ENCODE data around the gene S100A5.

Gene S100A5

DNA sequence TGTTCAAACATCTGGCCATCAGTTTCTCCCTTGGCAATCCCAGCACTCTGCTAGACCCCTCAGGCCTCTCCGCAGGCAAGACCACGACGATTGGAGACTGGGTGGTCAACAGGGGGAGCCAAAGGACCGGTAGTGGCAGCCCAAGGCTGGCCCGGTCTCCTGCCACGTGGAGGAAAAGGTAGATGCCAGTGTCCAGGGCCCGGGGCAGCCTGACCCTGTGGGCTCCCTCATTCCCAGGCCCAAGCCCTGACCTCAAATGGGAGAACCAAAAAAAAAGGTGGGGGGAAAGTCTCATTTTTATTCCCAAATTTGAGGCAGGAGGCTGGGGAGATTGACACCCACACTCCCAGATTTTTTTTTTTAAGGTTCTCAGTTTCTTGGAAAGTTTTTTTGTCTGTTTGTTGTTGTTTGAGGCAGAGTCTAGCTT is 29.7 kb downstream of the S100A5 start:
- peak; percentile 87 for ATAC-seq (replicated peaks)
- H3K27me3 Mint-ChIP-seq = no peaks in the 10 kb centered on the region

DNA sequence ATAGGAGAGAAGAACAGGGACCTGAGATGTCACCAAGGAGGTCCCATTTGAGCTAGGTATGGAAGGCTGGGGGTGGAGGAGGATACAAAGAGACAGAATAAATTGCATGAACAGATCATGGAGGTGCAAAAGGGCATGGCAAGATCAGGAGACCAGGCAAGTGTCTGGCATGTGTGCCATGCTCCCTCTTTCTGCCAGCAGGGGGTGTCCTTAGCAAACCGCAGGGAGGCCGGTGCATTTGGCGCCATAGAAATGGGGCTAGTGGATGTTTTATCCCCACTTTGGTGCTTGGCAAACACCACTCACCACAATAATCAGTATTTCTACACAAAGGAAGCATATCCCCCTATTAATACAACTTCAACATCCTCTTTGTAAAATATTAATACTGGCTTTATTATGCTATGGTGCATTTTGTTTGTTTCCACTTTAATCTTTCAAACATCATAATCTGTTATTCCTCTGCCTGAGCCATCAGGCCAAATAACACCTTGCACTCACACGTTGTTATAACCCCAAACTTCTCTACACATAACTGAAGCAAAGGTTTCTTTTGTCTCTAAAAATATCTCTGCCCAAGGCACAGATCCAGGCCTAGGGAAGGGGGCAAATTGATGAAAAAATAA is 30.9 kb downstream of the S100A5 start:
- DNase-seq = peak; percentile 62 to 69 (median 65)
- no peak overlapping the region for H3K27ac Mint-ChIP-seq

More for the DNA sequence above, 29.7 kb downstream of the S100A5 start:
- Mint-ChIP-seq H3K4me1 (ENCODE audit: low read depth in 2 of 2) (peaks cover 8% of the 10 kb centered on the region in 2 donors), H3K36me3 (ENCODE audit: insufficient read depth) (no peaks in the 10 kb centered on the region), H3K9me3 (no peaks in the 10 kb centered on the region), H3K4me3 (no peak overlapping the region), H3K27ac (no peak overlapping the region)
- peak; percentile 77 to 78 (median 78) for DNase-seq

DNA sequence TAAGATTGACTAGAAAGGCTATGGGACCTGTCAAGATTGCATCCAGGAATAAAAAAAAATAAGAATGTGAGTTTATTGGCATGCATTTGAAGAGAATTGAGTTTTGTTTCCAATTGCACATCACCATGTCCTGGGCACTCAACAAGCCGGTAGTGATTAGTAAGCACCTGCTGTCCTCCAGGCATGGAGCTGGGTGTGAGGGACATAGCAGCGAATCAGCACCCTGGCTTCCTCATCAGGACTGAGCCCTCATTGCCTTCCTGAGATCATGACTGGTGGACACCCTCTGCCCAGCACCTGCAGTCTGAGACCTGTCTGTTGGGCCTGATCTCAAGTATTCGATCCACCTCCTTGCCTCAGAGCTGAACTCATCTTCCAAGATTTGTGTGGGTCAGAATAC is 31.7 kb downstream of the S100A5 start:
- no peak for DNase-seq
- H3K4me1 Mint-ChIP-seq (ENCODE audit: low read depth in 2 of 2) = peaks cover 7 to 8% of the 10 kb centered on the region in 2 donors
- H3K9me3 Mint-ChIP-seq = no peaks in the 10 kb centered on the region
- H3K36me3 Mint-ChIP-seq (ENCODE audit: insufficient read depth) = no peaks in the 10 kb centered on the region
- no peak overlapping the region for H3K27ac Mint-ChIP-seq
- H3K4me3 Mint-ChIP-seq = no peak overlapping the region
- ATAC-seq (replicated peaks) = no peak
- no peaks in the 10 kb centered on the region for H3K27me3 Mint-ChIP-seq

More for the DNA sequence above, 30.9 kb downstream of the S100A5 start:
- Mint-ChIP-seq H3K27me3 (no peaks in the 10 kb centered on the region), H3K36me3 (ENCODE audit: insufficient read depth) (no peaks in the 10 kb centered on the region), H3K9me3 (no peaks in the 10 kb centered on the region), H3K4me1 (ENCODE audit: low read depth in 2 of 2) (peaks cover 7 to 8% of the 10 kb centered on the region in 2 donors), H3K4me3 (no peak overlapping the region)
- ATAC-seq (replicated peaks) = peak; percentile 77

DNA sequence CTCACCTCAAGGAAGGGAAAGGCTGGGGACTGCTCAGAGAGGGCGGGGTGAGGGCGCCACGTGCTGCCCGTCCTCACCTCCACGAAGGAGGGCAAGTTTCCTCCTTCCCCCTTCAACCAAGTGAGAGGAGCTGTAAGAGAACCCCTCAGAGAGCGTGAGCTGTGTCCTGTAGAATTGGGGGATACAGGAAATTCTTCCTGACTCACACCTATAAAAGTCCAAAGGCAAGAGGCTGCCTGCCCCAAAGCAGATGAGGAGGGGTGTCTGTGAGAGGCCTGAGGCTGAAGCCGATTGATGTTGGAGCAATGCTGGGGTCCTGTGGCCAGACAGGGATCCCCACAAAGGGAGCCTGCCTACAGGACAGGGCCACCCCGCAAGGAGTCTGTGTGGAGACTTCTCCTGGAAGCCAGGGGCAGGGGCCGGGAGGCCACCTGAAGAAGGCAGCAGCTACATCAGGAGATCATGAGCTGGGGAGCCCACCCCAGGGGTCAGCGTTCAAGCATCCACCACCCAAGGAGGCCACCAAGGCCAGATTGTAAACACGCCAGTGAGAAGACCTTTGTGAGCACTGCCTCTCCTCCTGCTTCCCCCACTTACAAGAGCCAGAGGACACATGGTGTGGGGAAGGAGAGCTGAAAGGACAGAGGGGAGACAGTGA is 32.7 kb downstream of the S100A5 start:
- no peaks in the 10 kb centered on the region for H3K9me3 Mint-ChIP-seq
- no peaks in the 10 kb centered on the region for H3K36me3 Mint-ChIP-seq (ENCODE audit: insufficient read depth)
- peaks cover 5 to 7% of the 10 kb centered on the region in 2 donors for H3K4me1 Mint-ChIP-seq (ENCODE audit: low read depth in 2 of 2)
- peak overlapping the region in 1 of 2 donors; percentile 46 for H3K27ac Mint-ChIP-seq
- DNase-seq (no peak), ATAC-seq (replicated peaks) (no peak)
- no peak overlapping the region for H3K4me3 Mint-ChIP-seq
- H3K27me3 Mint-ChIP-seq = no peaks in the 10 kb centered on the region

DNA sequence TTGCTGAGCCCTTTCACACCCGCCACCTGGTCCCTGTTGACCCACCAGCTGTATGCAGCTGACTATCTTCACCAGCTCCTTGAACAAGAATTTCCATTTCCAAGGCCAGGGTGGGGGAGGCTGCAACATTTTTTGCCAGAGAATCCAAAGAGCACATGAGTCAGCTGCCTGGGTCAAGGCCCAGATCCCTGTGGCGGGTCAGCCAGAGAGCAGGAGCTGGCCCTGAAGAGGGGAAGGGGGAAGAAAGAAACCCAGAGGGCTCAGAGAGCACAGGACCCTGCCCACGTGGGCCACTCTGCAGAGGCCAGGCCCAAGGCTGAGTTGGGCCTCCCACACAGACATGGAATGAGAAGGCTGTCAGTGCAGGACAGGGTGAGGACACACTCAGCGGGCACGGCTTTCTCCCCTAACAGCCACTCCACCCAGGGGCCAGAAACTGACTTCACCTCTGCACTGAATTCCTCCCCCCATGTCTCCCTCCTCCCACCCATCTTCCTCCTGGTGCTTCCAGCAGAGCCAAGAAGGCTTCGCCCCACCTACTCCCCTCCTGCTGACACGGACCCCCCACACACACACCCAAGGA is 33.8 kb downstream of the S100A5 start:
- DNase-seq = no peak
- H3K4me3 Mint-ChIP-seq = no peak overlapping the region
- no peak for ATAC-seq (replicated peaks)
- no peaks in the 10 kb centered on the region for H3K9me3 Mint-ChIP-seq
- peaks cover 5 to 7% of the 10 kb centered on the region in 2 donors for H3K4me1 Mint-ChIP-seq (ENCODE audit: low read depth in 2 of 2)
- H3K36me3 Mint-ChIP-seq (ENCODE audit: insufficient read depth) = no peaks in the 10 kb centered on the region
- no peak overlapping the region for H3K27ac Mint-ChIP-seq
- peaks cover 0 to 4% of the 10 kb centered on the region in 2 donors for H3K27me3 Mint-ChIP-seq

DNA sequence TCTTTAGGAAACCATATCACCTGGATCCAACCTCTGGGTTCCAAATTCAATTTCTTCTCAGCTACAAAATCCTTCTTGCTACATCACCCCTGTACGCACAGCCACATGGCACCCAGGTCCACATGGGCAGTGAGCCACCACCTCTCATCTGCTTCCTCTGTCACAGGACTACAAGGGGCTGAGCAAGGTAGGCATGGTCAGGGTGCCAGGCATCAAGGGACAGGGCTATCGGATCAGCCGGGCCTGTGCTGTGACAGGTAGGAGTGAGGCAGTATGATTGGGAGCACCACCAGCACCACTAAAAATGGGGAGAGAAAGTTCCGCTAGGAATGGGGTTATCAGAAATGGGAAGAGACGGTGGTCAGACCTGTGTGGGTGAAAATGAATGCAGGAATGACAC is 34.3 kb downstream of the S100A5 start:
- Mint-ChIP-seq H3K9me3 (no peaks in the 10 kb centered on the region), H3K27me3 (peaks cover 0 to 6% of the 10 kb centered on the region in 2 donors), H3K36me3 (ENCODE audit: insufficient read depth) (no peaks in the 10 kb centered on the region), H3K27ac (no peak overlapping the region), H3K4me3 (no peak overlapping the region), H3K4me1 (ENCODE audit: low read depth in 2 of 2) (peaks cover 5 to 6% of the 10 kb centered on the region in 2 donors)
- ATAC-seq (replicated peaks) (no peak), DNase-seq (no peak)

DNA sequence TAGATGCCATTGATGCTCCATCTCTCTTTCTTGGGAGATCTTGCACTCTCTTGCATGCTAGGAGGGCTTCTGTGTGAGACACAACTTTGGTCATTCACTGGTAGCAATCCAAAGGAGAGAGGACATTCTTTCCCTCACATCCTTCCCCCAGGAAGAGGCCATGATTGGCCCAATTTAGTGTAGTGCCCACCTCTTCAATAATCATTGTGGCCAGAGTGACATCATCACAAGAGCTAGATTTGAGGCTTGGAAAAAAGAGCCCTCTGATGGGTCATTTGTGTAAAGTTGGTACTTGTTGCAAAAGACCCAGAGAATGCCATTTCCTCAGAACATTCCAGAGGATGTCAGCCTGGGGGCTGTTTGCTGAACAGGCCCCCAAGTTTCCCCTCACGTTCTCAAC is 35.2 kb downstream of the S100A5 start:
- no peak overlapping the region for H3K4me3 Mint-ChIP-seq
- no peaks in the 10 kb centered on the region for H3K4me1 Mint-ChIP-seq (ENCODE audit: low read depth in 2 of 2)
- no peaks in the 10 kb centered on the region for H3K36me3 Mint-ChIP-seq (ENCODE audit: insufficient read depth)
- peaks cover 2 to 6% of the 10 kb centered on the region in 2 donors for H3K27me3 Mint-ChIP-seq
- ATAC-seq (replicated peaks) (no peak), DNase-seq (no peak)
- H3K9me3 Mint-ChIP-seq = no peaks in the 10 kb centered on the region
- H3K27ac Mint-ChIP-seq = no peak overlapping the region

DNA sequence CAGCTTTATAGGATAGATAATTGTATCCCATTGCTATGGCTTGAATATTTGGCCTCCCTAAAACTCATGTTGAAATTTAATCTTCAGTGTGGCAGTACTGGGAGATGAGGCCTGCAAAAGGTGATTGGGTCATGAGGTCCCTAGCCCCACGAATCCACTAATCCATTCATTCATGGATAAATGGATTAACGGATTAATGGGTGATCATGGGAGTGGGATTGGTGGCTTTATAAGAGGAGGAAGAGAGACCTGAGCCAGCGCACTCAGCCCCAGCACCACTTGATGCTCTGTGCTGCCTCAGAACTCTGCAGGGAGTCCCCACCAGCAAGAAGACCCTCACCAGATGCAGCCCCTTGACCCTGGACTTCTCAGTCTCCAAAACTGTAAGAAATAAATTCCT is 37.0 kb downstream of the S100A5 start:
- H3K36me3 Mint-ChIP-seq (ENCODE audit: insufficient read depth) = no peaks in the 10 kb centered on the region
- no peak overlapping the region for H3K4me3 Mint-ChIP-seq
- H3K27me3 Mint-ChIP-seq = peaks cover 18 to 21% of the 10 kb centered on the region in 2 donors
- H3K9me3 Mint-ChIP-seq = no peaks in the 10 kb centered on the region
- ATAC-seq (replicated peaks) (no peak), DNase-seq (no peak)
- no peaks in the 10 kb centered on the region for H3K4me1 Mint-ChIP-seq (ENCODE audit: low read depth in 2 of 2)
- H3K27ac Mint-ChIP-seq = no peak overlapping the region

DNA sequence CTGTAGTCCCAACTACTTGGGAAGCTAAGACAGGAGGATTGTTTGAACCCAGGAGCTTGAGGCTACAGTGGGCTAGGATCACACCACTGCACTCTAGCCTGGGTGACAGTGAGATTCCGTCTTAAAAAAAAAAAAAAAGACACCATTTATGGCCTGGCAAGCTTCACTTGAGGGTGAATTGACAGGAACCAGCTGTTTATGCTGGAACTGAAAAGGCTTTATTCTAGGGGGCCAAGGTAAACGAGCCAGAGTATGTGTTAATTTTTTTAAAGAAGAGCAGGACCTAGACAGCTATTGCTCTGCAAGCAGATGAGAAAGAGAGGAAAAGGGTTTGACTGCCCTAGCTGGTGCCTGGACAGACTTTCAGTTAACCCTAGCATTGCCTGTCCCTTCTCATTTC is 42.0 kb downstream of the S100A5 start:
- peaks cover 39 to 49% of the 10 kb centered on the region in 2 donors for H3K27me3 Mint-ChIP-seq
- H3K27ac Mint-ChIP-seq = no peak overlapping the region

DNA sequence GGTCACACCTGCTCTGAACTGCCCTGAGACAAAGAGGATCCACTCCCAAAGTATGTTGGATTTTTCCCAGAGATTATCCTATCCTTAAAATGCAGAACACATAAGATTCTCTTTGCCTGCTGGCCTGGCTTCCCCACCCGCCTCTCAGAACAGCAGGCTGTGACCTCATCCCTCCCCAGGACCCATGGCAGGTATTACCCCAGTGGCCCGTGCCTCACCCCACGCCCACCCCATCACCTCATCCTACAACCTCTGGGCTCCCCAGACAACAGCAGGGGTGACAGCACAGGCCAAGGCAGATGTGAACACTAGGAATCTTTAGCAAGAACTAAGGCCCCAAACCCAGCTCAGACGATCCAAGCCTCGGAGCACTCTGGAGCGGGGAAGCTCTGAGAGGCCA is 45.2 kb downstream of the S100A5 start:
- peaks cover 52 to 78% of the 10 kb centered on the region in 2 donors for H3K27me3 Mint-ChIP-seq
- H3K4me3 Mint-ChIP-seq = no peak overlapping the region
- H3K27ac Mint-ChIP-seq = no peak overlapping the region
- no peaks in the 10 kb centered on the region for H3K9me3 Mint-ChIP-seq
- no peaks in the 10 kb centered on the region for H3K4me1 Mint-ChIP-seq (ENCODE audit: low read depth in 2 of 2)
- H3K36me3 Mint-ChIP-seq (ENCODE audit: insufficient read depth) = no peaks in the 10 kb centered on the region
- ATAC-seq (replicated peaks) (no peak), DNase-seq (no peak)

More for the DNA sequence above, 42.0 kb downstream of the S100A5 start:
- H3K4me3 Mint-ChIP-seq = no peak overlapping the region
- DNase-seq (no peak), ATAC-seq (replicated peaks) (no peak)
- H3K36me3 Mint-ChIP-seq (ENCODE audit: insufficient read depth) = no peaks in the 10 kb centered on the region
- no peaks in the 10 kb centered on the region for H3K9me3 Mint-ChIP-seq
- no peaks in the 10 kb centered on the region for H3K4me1 Mint-ChIP-seq (ENCODE audit: low read depth in 2 of 2)

DNA sequence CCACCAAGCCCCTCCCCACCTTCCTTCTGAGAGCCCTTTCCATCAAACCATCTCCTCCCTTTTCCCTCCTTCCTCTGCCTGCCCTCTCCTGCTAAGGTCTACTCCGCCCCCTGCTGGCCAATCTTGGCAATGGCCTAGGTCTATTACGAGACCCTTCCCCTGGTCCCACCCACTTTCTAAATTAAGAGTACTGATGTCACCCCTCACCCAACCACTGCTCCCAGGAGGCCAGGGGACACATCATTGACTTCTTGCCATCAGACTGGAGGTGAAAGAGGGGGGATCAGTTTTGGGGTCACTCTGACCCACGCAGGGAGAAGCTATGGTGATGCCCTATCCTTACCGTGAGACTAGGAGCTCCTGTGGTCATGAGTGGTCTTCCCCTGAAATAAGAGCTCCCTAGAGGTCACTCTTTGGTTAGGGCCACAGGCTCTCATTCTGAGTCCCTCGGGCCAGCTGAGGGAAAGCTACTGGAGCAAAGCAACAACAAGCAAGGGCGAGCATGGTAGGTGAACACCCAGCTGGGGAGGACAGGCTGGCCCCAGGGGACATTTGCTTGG is 45.7 kb downstream of the S100A5 start:
- ATAC-seq (replicated peaks) (peak; percentile 51), DNase-seq (peak; percentile 60 to 71 (median 62))
- no peaks in the 10 kb centered on the region for H3K36me3 Mint-ChIP-seq (ENCODE audit: insufficient read depth)
- H3K9me3 Mint-ChIP-seq = no peaks in the 10 kb centered on the region
- H3K4me1 Mint-ChIP-seq (ENCODE audit: low read depth in 2 of 2) = no peaks in the 10 kb centered on the region
- no peak overlapping the region for H3K27ac Mint-ChIP-seq
- no peak overlapping the region for H3K4me3 Mint-ChIP-seq
- H3K27me3 Mint-ChIP-seq = peaks cover 53 to 74% of the 10 kb centered on the region in 2 donors

DNA sequence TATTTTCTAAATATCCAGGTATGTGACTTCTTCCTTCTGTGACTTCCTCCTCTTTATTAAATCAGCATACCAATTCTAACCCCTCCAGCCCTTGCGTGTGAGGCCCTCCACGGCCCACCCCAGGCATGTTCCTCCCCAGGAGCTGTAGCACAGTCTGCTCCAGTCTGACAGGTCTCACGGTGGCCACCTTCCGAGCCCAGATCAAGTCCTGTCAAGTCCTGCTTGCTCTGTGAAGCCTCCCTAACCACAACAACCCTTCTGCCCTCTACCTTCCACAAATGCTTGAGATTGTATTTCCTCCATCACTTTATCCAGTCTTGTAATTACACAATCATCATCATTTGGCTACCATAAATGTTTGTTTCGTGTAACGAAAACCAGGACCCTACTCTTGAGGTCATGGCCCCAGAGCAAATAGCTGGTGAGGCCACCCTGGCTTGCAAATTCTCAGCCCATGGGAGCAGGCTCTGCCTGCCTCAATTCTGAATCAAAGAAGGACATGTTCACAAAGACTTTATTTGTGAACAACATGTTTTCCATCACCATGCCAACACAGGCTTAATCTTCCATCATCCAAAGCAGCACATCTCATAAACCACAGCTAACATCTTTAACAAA is 47.3 kb downstream of the S100A5 start:
- no peak for ATAC-seq (replicated peaks)
- H3K9me3 Mint-ChIP-seq = no peaks in the 10 kb centered on the region
- no peak overlapping the region for H3K27ac Mint-ChIP-seq
- H3K36me3 Mint-ChIP-seq (ENCODE audit: insufficient read depth) = no peaks in the 10 kb centered on the region
- no peaks in the 10 kb centered on the region for H3K4me1 Mint-ChIP-seq (ENCODE audit: low read depth in 2 of 2)
- peaks cover 46 to 58% of the 10 kb centered on the region in 2 donors for H3K27me3 Mint-ChIP-seq
- no peak for DNase-seq
- no peak overlapping the region for H3K4me3 Mint-ChIP-seq

DNA sequence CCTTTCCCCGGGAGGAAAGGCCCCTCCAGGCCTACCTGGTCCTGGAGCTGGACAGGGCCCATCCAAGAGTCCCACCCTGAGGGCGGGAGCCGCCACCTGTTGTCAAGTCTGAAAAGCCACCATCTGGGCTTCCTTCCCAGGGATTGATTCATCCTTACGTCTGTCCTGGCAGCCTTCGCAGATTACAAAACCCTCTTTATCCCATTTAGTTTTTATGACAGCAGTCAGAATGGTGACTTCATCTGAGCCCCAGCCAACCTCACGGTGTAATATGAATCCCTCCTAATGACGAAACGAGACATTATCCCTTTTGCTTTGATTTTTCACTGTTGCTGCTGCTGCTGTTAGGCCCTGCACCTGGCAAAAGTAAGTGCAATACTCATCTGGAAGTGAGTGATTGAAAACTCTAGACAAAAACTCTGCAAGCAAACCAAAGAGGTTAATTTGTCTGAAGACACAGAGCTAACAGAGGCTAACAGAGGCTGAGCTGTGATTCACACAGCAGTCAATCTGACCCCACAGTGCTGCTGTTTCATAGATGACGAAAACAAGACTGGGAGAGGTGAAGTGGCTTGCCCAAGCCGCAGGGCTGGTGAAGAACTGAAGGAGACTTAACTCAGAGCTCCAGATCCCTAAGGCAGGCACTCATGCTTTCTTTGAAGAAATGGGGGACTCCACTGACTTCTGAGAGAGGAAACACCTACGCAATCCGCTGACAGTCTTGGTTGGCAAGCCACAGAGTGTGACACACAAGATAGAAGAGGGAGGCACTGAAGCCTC is 50.3 kb downstream of the S100A5 start:
- Mint-ChIP-seq H3K27me3 (peaks cover 43 to 65% of the 10 kb centered on the region in 2 donors), H3K4me1 (ENCODE audit: low read depth in 2 of 2) (no peaks in the 10 kb centered on the region), H3K9me3 (no peaks in the 10 kb centered on the region), H3K27ac (no peak overlapping the region), H3K36me3 (ENCODE audit: insufficient read depth) (no peaks in the 10 kb centered on the region), H3K4me3 (no peak overlapping the region)
- DNase-seq = no peak
- ATAC-seq (replicated peaks) = no peak
